ENCODE data around the gene ZRSR2.
A peak's percentile ranks its signal among the peaks of the same experiment; 100 is the strongest.
"Not testable (repeated sequence)": the region's sequence is repeated elsewhere in the genome, so short reads cannot be mapped to it uniquely, and the experiment has no call there.

Gene ZRSR2

GRCh38 chrX:15789979-15790768 is at the start of gene ZRSR2:
Gene ZRSR2 (plus strand): TSS chrX:15790484. CDS start chrX:15790496, 12 bp downstream.
- DNase-seq (ENCODE audit: low read depth in 3 of 3), result peak; percentile 73 to 84 (median 75)

GRCh38 chrX:15744181-15744867 is 46.0 kb upstream of the ZRSR2 start:
- DNase-seq (ENCODE audit: low read depth in 3 of 3), result no peak

- no peak for DNase-seq (ENCODE audit: low read depth in 3 of 3)
These were observed 45.1 kb upstream of the ZRSR2 start for GRCh38 chrX:15745179-15745578.

GRCh38 chrX:15746651-15747050 is 43.6 kb upstream of the ZRSR2 start:
- DNase-seq (ENCODE audit: low read depth in 3 of 3), result not testable (repeated sequence)

GRCh38 chrX:15747626-15748173 is 42.6 kb upstream of the ZRSR2 start:
- DNase-seq (ENCODE audit: low read depth in 3 of 3), result no peak

GRCh38 chrX:15748841-15749240 is 41.4 kb upstream of the ZRSR2 start:
- no peak for DNase-seq (ENCODE audit: low read depth in 3 of 3)

GRCh38 chrX:15749642-15750610 is 40.4 kb upstream of the ZRSR2 start:
- DNase-seq (ENCODE audit: low read depth in 3 of 3), result no peak

GRCh38 chrX:15750611-15751154 is 39.6 kb upstream of the ZRSR2 start:
- no peak for DNase-seq (ENCODE audit: low read depth in 3 of 3)

GRCh38 chrX:15751155-15751819 is 39.0 kb upstream of the ZRSR2 start:
- no peak for DNase-seq (ENCODE audit: low read depth in 3 of 3)

GRCh38 chrX:15755091-15755490 is 35.2 kb upstream of the ZRSR2 start:
- no peak for DNase-seq (ENCODE audit: low read depth in 3 of 3)

- no peak for DNase-seq (ENCODE audit: low read depth in 3 of 3)
These were observed 32.1 kb upstream of the ZRSR2 start for GRCh38 chrX:15758140-15758539.

GRCh38 chrX:15759886-15760285 is 30.4 kb upstream of the ZRSR2 start:
- DNase-seq (ENCODE audit: low read depth in 3 of 3), result not testable (repeated sequence)

GRCh38 chrX:15761564-15762191 is 28.6 kb upstream of the ZRSR2 start:
- no peak for DNase-seq (ENCODE audit: low read depth in 3 of 3)

- DNase-seq (ENCODE audit: low read depth in 3 of 3), result no peak
These were observed 20.9 kb upstream of the ZRSR2 start for GRCh38 chrX:15769300-15769954.

- peak in 1 of 3 experiments; percentile 5 for DNase-seq (ENCODE audit: low read depth in 3 of 3)
These were observed 8.2 kb upstream of the ZRSR2 start for GRCh38 chrX:15781961-15782699.

GRCh38 chrX:15785176-15785750 is 5.0 kb upstream of the ZRSR2 start:
- DNase-seq (ENCODE audit: low read depth in 3 of 3), result no peak

- DNase-seq (ENCODE audit: low read depth in 3 of 3), result no peak
These were observed 3.4 kb upstream of the ZRSR2 start for GRCh38 chrX:15786915-15787314.

- peak in 1 of 3 experiments; percentile 1 for DNase-seq (ENCODE audit: low read depth in 3 of 3)
These were observed 546 bp downstream of the ZRSR2 start for GRCh38 chrX:15790769-15791290.
